Naive thymus-derived CD4-positive, alpha-beta T cell (primary cell): ENCODE results near the gene FNDC10. TPM values are rescaled to one million over a fixed set of nuclear protein-coding genes. Genes with fewer than 3 reads are reported as not detected.

ENCODE experiments used
- ATAC-seq: fragments of 150-1000 bp; cut with Tn5 transposase; 2 replicates; pipeline ENCODE4 v1.10.0; 2021; ENCODE audit warnings: mild to moderate bottlenecking, moderate library complexity
- CTCF ChIA-PET: fragments of 350-600 bp; sonication (Branson Sonifier 250); formaldehyde crosslinking; loops from one replicate; lab custom pipeline; 2021; ENCODE audit warnings: antibody characterized with exemption; lab: Charles Lee
- POLR2A ChIA-PET: fragments of 350-600 bp; sonication (Branson Sonifier 250); formaldehyde crosslinking; loops from one replicate; lab custom pipeline; 2021; ENCODE audit warnings: antibody characterized with exemption, inconsistent platforms; lab: Charles Lee
- DNase-seq, 9 donors: peaks; one replicate each; pipeline versions ENCODE4 v3.0.0 to v3.0.0-alpha.2; 2020 to 2022; ENCODE audit warnings: mixed read lengths in 1 of 9
- H3K27ac ChIP-seq: one replicate; pipeline ENCODE4 v1.7.0; 2013; ENCODE audit warnings: mild to moderate bottlenecking, low read depth, low read length, moderate library complexity
- H3K27me3 ChIP-seq, 2 donors: one replicate each; pipeline ENCODE4 v1.7.0; 2013; ENCODE audit warnings: low read length in 2 of 2, mild to moderate bottlenecking in 2 of 2, moderate library complexity in 2 of 2; ENCODE audit not compliant: control insufficient read depth in 2 of 2, insufficient read depth in 2 of 2
- H3K36me3 ChIP-seq, 3 experiments: 1 replicate in 2 of 3; 2 replicates in 1 of 3; pipeline ENCODE4 v1.7.0; 2013; ENCODE audit warnings: low read length in 3 of 3, mild to moderate bottlenecking in 3 of 3, moderate library complexity in 1 of 3; ENCODE audit not compliant: insufficient read depth in 3 of 3, control insufficient read depth in 2 of 3
- H3K4me1 ChIP-seq, 2 donors: one replicate each; pipeline ENCODE4 v1.7.0; 2013; ENCODE audit warnings: low read length in 2 of 2, mild to moderate bottlenecking in 2 of 2, moderate library complexity in 1 of 2; ENCODE audit not compliant: control insufficient read depth in 2 of 2, insufficient read depth in 2 of 2
- H3K4me3 ChIP-seq: 2 replicates; pipeline ENCODE4 v1.7.0; 2013; ENCODE audit warnings: mild to moderate bottlenecking, low read length
- H3K9me3 ChIP-seq, 3 experiments: 1 replicate in 2 of 3; 2 replicates in 1 of 3; pipeline ENCODE4 v1.7.0; 2013; ENCODE audit warnings: low read length in 3 of 3; ENCODE audit not compliant: control insufficient read depth in 2 of 3
- H3K27ac Mint-ChIP-seq, 9 donors: one replicate each; pipeline ENCODE4 v1.8.0; 2020 to 2022; ENCODE audit warnings: mixed read lengths in 9 of 9, mild to moderate bottlenecking in 8 of 9, moderate library complexity in 5 of 9, inconsistent platforms in 2 of 9
- H3K27me3 Mint-ChIP-seq, 5 donors: one replicate each; pipeline ENCODE4 v1.8.0; 2021 to 2022; ENCODE audit warnings: mixed read lengths in 5 of 5, mild to moderate bottlenecking in 1 of 5
- H3K36me3 Mint-ChIP-seq, 5 donors: one replicate each; pipeline ENCODE4 v1.8.0; 2020 to 2022; ENCODE audit warnings: mixed read lengths in 5 of 5, mild to moderate bottlenecking in 3 of 5, inconsistent platforms in 1 of 5
- H3K4me1 Mint-ChIP-seq, 7 donors: one replicate each; pipeline ENCODE4 v1.8.0; 2020 to 2022; ENCODE audit warnings: mixed read lengths in 7 of 7, mild to moderate bottlenecking in 3 of 7, inconsistent platforms in 1 of 7
- H3K4me3 Mint-ChIP-seq, 10 donors: one replicate each; pipeline ENCODE4 v1.8.0; 2020 to 2022; ENCODE audit warnings: mild to moderate bottlenecking in 10 of 10, mixed read lengths in 10 of 10, moderate library complexity in 6 of 10, inconsistent platforms in 2 of 10
- H3K9me3 Mint-ChIP-seq, 11 donors: one replicate each; pipeline ENCODE4 v1.8.0; 2020 to 2022; ENCODE audit warnings: mixed read lengths in 11 of 11, mild to moderate bottlenecking in 4 of 11, inconsistent platforms in 1 of 11, moderate library complexity in 1 of 11
- intact Hi-C, 2 donors: fragments of 100-400 bp; cut with micrococcal nuclease; formaldehyde crosslinking; loops; one replicate each; pipeline ENCODE4 v1.15.1; 2023
- polyA plus RNA-seq, 2 donors: library from polyadenylated mRNA; unstranded; fragments of 300-500 nt; fragmentation: Illumina TruSeq; gene quantifications; one replicate each; pipeline ENCODE4 v1.2.3, GENCODE V29; 2021
- total RNA-seq, 6 experiments: library from RNA in 5 of 6; stranded (reverse) in 5 of 6; gene quantifications; 1 replicate in 5 of 6; 2 replicates in 1 of 6; pipeline ENCODE4 v1.2.3 and lab custom pipeline; 2021 to 2026

FNDC10 gene
- total and polyA plus RNA-seq, 7 experiments from 2014 or later: 1.3 to 10.7 (median 3.2) TPM

- ATAC-seq (no peak), DNase-seq (no peak)
- Histone ChIP-seq H3K9me3 (no peaks in the 10 kb centered on the region), H3K4me3 (no peak overlapping the region), H3K27ac (no peak overlapping the region), H3K4me1 (no peaks in the 10 kb centered on the region), H3K27me3 (no peaks in the 10 kb centered on the region), H3K36me3 (peaks cover 0 to 10% (median 0%) of the 10 kb centered on the region in 3 experiments)
- intact Hi-C loops: no loop called here
- ChIA-PET POLR2A (no interaction called here), CTCF (interaction anchor here (0.6 to 0.9 kb wide), 3 partner anchors 9 to 287 kb away, joined by 3 to 4 read pairs (median 3); no protein-coding TSS in a partner anchor)
- Mint-ChIP-seq H3K27ac (peak overlapping the region in 2 of 9 donors; percentile 38 to 43), H3K36me3 (no peaks in the 10 kb centered on the region), H3K9me3 (no peaks in the 10 kb centered on the region), H3K4me3 (no peak overlapping the region), H3K4me1 (peaks cover 0 to 9% (median 0%) of the 10 kb centered on the region in 7 donors), H3K27me3 (no peaks in the 10 kb centered on the region)
These were observed 44.7 kb downstream of the FNDC10 start for GRCh38 chr1:1554926-1555915.

GRCh38 chr1:1554550-1554925 lies 45.4 kb downstream of the FNDC10 start:
- intact Hi-C loops: no loop called here
- H3K9me3 Mint-ChIP-seq: no peaks in the 10 kb centered on the region

GRCh38 chr1:1553821-1554494 lies 46.0 kb downstream of the FNDC10 start:
- Mint-ChIP-seq H3K27ac (peak overlapping the region in 3 of 9 donors; percentile 31 to 79 (median 55)), H3K4me3 (no peak overlapping the region), H3K36me3 (no peaks in the 10 kb centered on the region), H3K4me1 (peaks cover 0 to 6% (median 0%) of the 10 kb centered on the region in 7 donors), H3K27me3 (no peaks in the 10 kb centered on the region), H3K9me3 (no peaks in the 10 kb centered on the region)
- no peak for ATAC-seq
- no peak for DNase-seq
- Histone ChIP-seq H3K36me3 (peaks cover 0 to 6% (median 0%) of the 10 kb centered on the region in 3 experiments), H3K27me3 (no peaks in the 10 kb centered on the region), H3K27ac (no peak overlapping the region), H3K4me3 (no peak overlapping the region), H3K4me1 (no peaks in the 10 kb centered on the region), H3K9me3 (no peaks in the 10 kb centered on the region)
- intact Hi-C loops: no loop called here
- POLR2A ChIA-PET: interaction anchor here (1.0 kb wide), 1 partner anchor 9 kb away, joined by 8 read pairs; no protein-coding TSS in a partner anchor
- CTCF ChIA-PET: no interaction called here

More at GRCh38 chr1:1554550-1554925, 45.4 kb downstream of the FNDC10 start:
- CTCF ChIA-PET: interaction anchor here (0.6 kb wide), 1 partner anchor 117 kb away, joined by 4 read pairs; no protein-coding TSS in a partner anchor
- H3K9me3 ChIP-seq: no peaks in the 10 kb centered on the region
- Mint-ChIP-seq H3K27ac (no peak overlapping the region), H3K4me3 (no peak overlapping the region), H3K4me1 (peaks cover 0 to 8% (median 0%) of the 10 kb centered on the region in 7 donors), H3K36me3 (no peaks in the 10 kb centered on the region), H3K27me3 (no peaks in the 10 kb centered on the region)
- DNase-seq: no peak
- ATAC-seq: no peak
- H3K27me3 ChIP-seq: no peaks in the 10 kb centered on the region
- peaks cover 0 to 6% (median 0%) of the 10 kb centered on the region in 3 experiments for H3K36me3 ChIP-seq
- POLR2A ChIA-PET: no interaction called here
- no peak overlapping the region for H3K27ac ChIP-seq
- no peaks in the 10 kb centered on the region for H3K4me1 ChIP-seq
- no peak overlapping the region for H3K4me3 ChIP-seq

GRCh38 chr1:1552263-1552639 lies 47.7 kb downstream of the FNDC10 start:
- no peaks in the 10 kb centered on the region for H3K4me1 ChIP-seq
- H3K36me3 ChIP-seq: peaks cover 0 to 6% (median 0%) of the 10 kb centered on the region in 3 experiments
- no peak for ATAC-seq
- Mint-ChIP-seq H3K9me3 (no peaks in the 10 kb centered on the region), H3K36me3 (no peaks in the 10 kb centered on the region), H3K27ac (no peak overlapping the region), H3K4me3 (no peak overlapping the region), H3K27me3 (no peaks in the 10 kb centered on the region), H3K4me1 (peaks cover 0 to 6% (median 0%) of the 10 kb centered on the region in 7 donors)
- H3K27ac ChIP-seq: no peak overlapping the region
- no peaks in the 10 kb centered on the region for H3K27me3 ChIP-seq
- no peaks in the 10 kb centered on the region for H3K9me3 ChIP-seq
- H3K4me3 ChIP-seq: no peak overlapping the region
- ChIA-PET CTCF (no interaction called here), POLR2A (no interaction called here)
- intact Hi-C loops: no loop called here
- no peak for DNase-seq

- no peaks in the 10 kb centered on the region for H3K9me3 Mint-ChIP-seq
- Histone ChIP-seq H3K4me3 (no peak overlapping the region), H3K4me1 (no peaks in the 10 kb centered on the region), H3K36me3 (peaks cover 0 to 6% (median 0%) of the 10 kb centered on the region in 3 experiments), H3K27me3 (no peaks in the 10 kb centered on the region), H3K27ac (no peak overlapping the region), H3K9me3 (no peaks in the 10 kb centered on the region)
- DNase-seq (no peak), ATAC-seq (no peak)
- ChIA-PET CTCF (no interaction called here), POLR2A (no interaction called here)
- intact Hi-C loops: no loop called here
- H3K27ac Mint-ChIP-seq: peak overlapping the region in 2 of 9 donors; percentile 36 to 51
- H3K4me3 Mint-ChIP-seq: no peak overlapping the region
- peaks cover 0 to 6% (median 0%) of the 10 kb centered on the region in 7 donors for H3K4me1 Mint-ChIP-seq
- no peaks in the 10 kb centered on the region for H3K27me3 Mint-ChIP-seq
- H3K36me3 Mint-ChIP-seq: no peaks in the 10 kb centered on the region
These were observed 48.2 kb downstream of the FNDC10 start for GRCh38 chr1:1551524-1552262.
